AG09309 (cell line): ENCODE measurements around the gene CYB5R3.
"Not testable (repeated sequence)": the region's sequence is repeated elsewhere in the genome, so short reads cannot be mapped to it uniquely, and the experiment has no call there.

Experiments used
- DNase-seq: peaks from one replicate; pipeline ENCODE4 v3.0.0-alpha.2; 2010; ENCODE audit warnings: low read depth
- H3K4me3 ChIP-seq: 2 replicates; pipeline ENCODE4 v1.5.1; 2011; ENCODE audit warnings: mild to moderate bottlenecking, low read depth, low read length, moderate library complexity; ENCODE audit not compliant: control insufficient read depth
- TF ChIP-seq, protein P1 (sequence below): IDR thresholded peaks from 2 replicates; pipeline ENCODE4 v1.5.1; 2011; ENCODE audit warnings: mild to moderate bottlenecking, low read depth, low read length, inconsistent platforms; ENCODE audit not compliant: insufficient read depth, control insufficient read depth; ENCODE audit errors: missing control alignments

CYB5R3 gene

GRCh38 chr22:42585096-42585495, 64.1 kb downstream of the CYB5R3 start:
- no peak overlapping the region for H3K4me3 ChIP-seq
- TF ChIP-seq, protein P1, sequence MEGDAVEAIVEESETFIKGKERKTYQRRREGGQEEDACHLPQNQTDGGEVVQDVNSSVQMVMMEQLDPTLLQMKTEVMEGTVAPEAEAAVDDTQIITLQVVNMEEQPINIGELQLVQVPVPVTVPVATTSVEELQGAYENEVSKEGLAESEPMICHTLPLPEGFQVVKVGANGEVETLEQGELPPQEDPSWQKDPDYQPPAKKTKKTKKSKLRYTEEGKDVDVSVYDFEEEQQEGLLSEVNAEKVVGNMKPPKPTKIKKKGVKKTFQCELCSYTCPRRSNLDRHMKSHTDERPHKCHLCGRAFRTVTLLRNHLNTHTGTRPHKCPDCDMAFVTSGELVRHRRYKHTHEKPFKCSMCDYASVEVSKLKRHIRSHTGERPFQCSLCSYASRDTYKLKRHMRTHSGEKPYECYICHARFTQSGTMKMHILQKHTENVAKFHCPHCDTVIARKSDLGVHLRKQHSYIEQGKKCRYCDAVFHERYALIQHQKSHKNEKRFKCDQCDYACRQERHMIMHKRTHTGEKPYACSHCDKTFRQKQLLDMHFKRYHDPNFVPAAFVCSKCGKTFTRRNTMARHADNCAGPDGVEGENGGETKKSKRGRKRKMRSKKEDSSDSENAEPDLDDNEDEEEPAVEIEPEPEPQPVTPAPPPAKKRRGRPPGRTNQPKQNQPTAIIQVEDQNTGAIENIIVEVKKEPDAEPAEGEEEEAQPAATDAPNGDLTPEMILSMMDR: no peak

GRCh38 chr22:42584364-42584940, 64.7 kb downstream of the CYB5R3 start:
- TF ChIP-seq, protein P1: no peak
- DNase-seq: no peak
- no peak overlapping the region for H3K4me3 ChIP-seq

More at GRCh38 chr22:42585096-42585495, 64.1 kb downstream of the CYB5R3 start:
- no peak for DNase-seq

GRCh38 chr22:42582987-42583386, 66.2 kb downstream of the CYB5R3 start:
- DNase-seq: no peak
- TF ChIP-seq, protein P1: no peak
- H3K4me3 ChIP-seq: no peak overlapping the region

GRCh38 chr22:42581762-42582716, 67.2 kb downstream of the CYB5R3 start:
- DNase-seq: no peak
- peak overlapping the region; percentile 57 for H3K4me3 ChIP-seq
- TF ChIP-seq, protein P1: no peak

DNA sequence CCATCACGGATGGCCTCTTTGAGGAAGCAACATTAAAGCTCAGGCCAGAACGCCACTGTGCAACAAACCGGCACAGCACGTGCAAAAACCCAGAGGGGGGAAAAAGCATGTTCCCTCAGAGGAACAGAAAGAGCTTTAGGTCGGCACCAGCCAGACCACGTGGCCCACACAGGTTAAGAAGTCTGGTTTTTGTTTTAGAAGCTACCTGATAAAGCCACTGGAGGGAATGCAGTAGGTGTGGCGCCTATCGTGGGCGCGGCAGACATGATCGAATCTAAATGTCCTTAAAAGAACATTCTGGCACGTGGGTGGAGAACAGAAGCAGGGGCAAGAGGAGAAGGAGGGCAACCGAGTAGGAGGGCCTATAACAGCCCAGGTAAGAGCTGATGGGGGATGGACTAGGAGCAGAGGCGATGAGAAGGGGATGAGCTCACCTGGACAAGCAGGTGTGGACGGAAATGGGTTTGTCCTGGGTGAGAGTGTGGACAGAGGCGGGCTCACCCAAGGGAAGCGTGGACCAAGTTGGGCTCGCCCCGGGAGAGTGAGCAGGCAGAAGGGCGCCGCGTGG, 67.9 kb downstream of the CYB5R3 start:
- peak overlapping the region; percentile 57 for H3K4me3 ChIP-seq
- not testable (repeated sequence) for DNase-seq

DNA sequence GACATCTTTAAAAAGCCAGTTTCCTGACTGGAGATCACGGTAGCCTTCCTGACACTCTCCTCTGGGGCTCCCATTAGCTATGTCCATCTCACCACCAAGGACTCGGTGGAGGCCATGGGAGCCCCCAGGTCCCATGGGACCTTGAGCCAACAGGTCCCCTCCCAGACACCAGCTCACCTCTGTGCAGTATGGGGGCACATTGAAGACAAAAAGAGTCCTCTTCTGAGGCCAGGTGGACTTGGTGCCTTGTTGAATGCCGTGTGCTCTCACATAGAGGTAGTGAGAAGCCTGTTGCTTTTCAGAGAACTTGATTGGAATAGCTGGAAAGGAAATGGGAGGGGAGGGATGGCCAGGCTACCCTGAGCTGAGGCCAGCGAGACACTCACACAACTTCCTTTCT, 69.2 kb downstream of the CYB5R3 start:
- not testable (repeated sequence) for DNase-seq, H3K4me3 ChIP-seq

DNA sequence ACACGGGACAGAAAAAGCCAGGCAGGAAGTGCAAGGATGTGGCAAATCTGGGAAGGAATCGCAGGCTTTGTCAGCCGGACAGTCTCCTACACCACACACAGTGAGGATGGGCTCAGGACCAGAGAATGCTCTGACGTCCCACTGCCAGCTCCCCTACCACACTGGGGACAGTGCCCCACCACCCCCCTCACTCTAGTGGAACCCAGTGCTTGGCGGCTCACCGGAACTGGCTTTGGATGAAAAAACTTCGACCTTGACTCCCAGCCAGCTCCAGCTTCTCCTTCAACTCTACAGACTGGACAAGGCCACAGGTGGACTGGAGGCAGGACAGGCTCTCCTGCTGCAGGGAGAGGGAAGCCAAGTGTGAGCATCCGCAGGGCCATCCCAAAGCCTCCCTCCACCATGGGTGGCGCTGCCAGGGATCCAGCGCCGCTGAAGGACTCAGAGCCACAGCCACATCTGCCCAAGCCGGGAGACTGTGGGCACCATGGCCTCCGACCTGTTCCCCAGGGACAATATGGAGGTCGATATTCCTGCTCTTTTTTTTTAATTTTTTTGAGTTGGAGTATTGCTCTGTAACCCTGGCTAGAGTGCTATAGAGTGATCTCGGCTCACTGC, 71.5 kb downstream of the CYB5R3 start:
- DNase-seq: no peak
- no peak overlapping the region for H3K4me3 ChIP-seq
- TF ChIP-seq, protein P1: no peak

GRCh38 chr22:42577141-42577540, 72.1 kb downstream of the CYB5R3 start:
- not testable (repeated sequence) for DNase-seq, H3K4me3 ChIP-seq

GRCh38 chr22:42575996-42576574, 73.1 kb downstream of the CYB5R3 start:
- not testable (repeated sequence) for H3K4me3 ChIP-seq, DNase-seq

DNA sequence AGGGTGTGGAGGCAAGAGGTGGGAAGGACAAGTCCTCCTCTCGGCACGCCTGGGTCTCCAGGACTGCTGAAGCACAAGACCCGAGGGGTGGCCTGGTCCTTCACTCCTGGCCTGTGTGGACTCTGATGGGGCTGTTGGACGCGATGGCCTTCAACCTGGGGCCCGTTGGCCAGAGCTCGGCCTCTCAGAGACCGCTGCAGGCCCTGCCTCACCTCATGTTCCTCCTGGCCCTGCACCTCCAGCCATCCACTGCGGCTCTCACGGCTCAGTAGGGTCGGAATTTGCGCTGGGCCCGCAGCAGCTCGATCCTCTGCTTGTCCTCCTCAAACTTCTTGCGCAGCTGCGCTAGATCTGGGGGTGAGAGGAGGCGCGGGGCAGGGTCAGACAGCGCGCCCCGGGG, 74.7 kb downstream of the CYB5R3 start:
- not testable (repeated sequence) for H3K4me3 ChIP-seq, DNase-seq

GRCh38 chr22:42574046-42574445, 75.1 kb downstream of the CYB5R3 start:
- H3K4me3 ChIP-seq, DNase-seq: not testable (repeated sequence)

DNA sequence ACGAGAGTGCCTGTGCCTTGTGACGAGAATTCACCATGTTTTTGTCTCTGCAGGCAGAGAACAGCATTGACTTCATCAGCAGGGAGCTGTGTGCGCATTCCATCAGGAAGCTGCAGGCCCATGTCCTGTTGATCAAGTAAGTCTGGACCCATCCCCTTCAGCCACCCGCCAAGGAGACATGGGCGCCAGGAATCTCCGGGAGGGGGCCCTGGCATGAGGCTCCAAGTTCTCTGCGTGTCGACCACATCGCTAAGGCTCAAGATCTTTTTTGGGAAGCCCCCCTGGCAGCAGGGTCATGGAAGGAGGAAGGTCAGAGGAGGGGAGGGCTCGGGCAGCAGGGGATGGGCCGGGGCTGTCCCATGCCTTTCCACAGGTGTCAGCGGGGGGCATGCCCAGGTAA, 78.1 kb downstream of the CYB5R3 start:
- H3K4me3 ChIP-seq, DNase-seq: not testable (repeated sequence)
